ENCODE measurements around the gene CALD1.

CALD1 gene

DNA sequence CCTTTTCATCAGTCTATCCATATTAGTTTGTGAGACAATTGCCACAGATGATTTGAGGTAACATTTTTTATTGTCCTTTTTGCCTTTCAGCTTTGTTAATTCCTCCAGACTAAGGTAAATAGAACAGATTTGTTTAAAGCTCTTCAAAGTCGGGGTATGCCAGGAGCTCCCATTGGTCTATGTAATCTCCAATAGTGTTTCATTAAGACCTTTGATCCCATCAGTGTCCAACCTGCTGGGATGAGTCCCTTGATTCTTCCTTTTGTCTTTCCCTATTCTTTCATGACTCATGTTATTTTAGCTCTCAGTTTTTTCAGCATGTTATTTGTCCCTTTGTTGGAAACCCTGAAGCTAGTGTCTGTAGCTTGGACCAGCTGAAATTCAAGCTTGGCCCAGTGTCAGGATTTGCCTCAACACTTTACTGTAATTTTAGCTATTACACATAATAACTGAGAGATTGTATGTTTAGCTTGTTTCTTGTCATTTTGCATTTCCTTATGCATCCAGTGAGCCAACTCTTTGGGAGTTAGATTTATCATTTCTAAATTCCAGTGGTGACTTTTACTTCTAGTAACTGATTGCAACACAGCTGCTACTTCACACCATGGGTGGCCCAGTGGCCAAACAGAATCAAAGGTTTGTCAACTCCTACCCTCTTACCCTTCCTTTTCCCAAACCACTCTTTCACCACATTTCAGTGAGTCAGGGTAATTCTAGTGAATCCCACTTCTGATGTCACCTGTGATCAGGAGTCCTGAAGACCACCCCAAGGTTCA, 222.1 kb downstream of the CALD1 start:
- DNase-seq (ENCODE audit: low read depth) = no peak

DNA sequence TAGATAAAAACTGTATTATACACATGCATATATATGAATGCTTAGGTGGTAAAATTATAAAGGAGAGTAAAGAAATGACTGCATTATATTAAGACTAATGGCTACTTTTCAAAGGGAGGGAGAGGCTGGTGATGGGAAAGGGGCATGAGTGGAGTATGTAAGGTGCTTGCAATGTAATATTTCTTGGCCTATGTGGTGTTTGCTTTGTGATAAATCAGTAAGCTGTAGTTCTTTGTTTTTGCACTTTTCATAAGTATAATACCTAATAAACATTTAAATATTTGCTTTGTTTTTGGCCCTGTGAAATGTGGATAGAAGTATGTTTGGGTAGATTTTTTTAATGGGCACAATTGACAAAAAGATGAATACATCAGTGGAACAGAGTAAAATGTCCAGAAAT, 232.8 kb downstream of the CALD1 start:
- DNase-seq (ENCODE audit: low read depth) = no peak
